ENCODE data around the gene CFAP65. TPM values are rescaled to one million over a fixed set of nuclear protein-coding genes. Genes with fewer than 3 reads are reported as not detected.

CFAP65 gene
- total and polyA plus RNA-seq, 4 donors: 0.79 to 9.0 (median 5.1) TPM

DNA sequence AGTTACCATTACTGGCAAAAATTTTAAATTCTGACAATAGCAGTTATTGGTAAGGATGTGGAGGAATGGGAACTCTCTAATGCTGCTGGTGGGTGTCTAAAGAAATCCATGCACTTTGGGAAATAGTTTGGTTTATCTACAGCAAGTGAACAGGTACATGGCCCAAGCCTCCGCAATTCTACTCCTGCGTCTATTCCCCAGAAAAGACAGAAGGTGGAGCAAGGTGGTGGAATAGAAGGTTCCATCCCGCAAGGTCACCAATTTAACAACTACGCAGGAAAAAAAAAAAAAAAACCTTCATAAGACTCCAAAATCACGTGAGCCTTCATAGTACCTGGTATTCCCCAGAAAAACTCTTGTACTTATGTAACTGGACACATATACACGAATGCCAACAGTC, 6.5 kb downstream of the CFAP65 start:
- WGBS (ENCODE audit: insufficient coverage): no CpG with 5 or more reads among the region's 6 CpGs
- no peak for DNase-seq (ENCODE audit: low read depth in 4 of 6, low spot score in 6 of 6)
- Histone ChIP-seq H3K36me3 (ENCODE audit: control insufficient read depth, insufficient read depth, low read length) (peaks cover 5% of the 10 kb centered on the region), H3K4me1 (ENCODE audit: control insufficient read depth, insufficient read depth, low read length) (no peaks in the 10 kb centered on the region), H3K4me3 (ENCODE audit: low read depth, low read length) (no peak overlapping the region), H3K27me3 (ENCODE audit: control insufficient read depth, insufficient read depth, low read length) (no peaks in the 10 kb centered on the region), H3K9me3 (ENCODE audit: control insufficient read depth, insufficient read depth, low read length) (no peaks in the 10 kb centered on the region), H3K27ac (ENCODE audit: low read depth, low read length) (no peak overlapping the region)

DNA sequence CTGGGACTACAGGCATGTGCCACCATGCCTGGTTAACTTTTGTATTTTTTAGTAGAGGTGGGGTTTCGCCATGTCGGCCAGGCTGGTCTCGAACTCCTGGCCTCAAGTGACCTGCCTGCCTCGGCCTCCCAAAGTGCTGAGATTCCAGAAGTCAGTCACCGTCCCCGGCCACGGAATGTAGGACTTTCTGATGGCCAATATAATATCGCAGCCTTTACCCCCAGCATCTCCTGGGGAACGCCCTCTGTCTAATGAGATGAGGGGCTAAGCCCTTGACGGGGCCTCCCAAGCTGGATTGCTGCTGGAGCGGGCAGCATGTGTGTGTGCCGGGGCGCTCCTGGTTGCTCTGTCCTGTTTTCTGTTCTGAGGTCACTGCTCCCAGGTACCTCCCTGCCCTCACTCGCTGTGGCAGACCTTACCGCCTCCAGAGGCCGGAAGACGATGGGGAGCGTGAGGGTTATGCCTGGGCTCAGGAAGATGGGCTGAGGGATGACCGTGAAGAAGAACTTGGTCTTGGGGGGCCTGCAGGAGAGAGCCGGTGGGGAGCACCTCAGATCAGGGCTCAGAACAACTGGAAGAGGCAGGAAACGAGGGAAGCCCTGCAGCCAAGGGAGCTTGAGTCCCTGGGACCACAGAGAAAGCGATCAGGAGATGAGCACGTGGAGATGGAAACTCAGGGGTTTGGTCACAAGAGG, 9.1 kb downstream of the CFAP65 start:
- H3K36me3 ChIP-seq (ENCODE audit: control insufficient read depth, insufficient read depth, low read length): peaks cover 10% of the 10 kb centered on the region
- H3K9me3 ChIP-seq (ENCODE audit: control insufficient read depth, insufficient read depth, low read length): no peaks in the 10 kb centered on the region
- no peak overlapping the region for H3K27ac ChIP-seq (ENCODE audit: low read depth, low read length)
- peaks cover under 1% of the 10 kb centered on the region for H3K4me1 ChIP-seq (ENCODE audit: control insufficient read depth, insufficient read depth, low read length)
- H3K27me3 ChIP-seq (ENCODE audit: control insufficient read depth, insufficient read depth, low read length): no peaks in the 10 kb centered on the region
- 85% methylated on average over 20 of the region's 23 CpGs for WGBS (ENCODE audit: insufficient coverage)
- no peak overlapping the region for H3K4me3 ChIP-seq (ENCODE audit: low read depth, low read length)
- no peak for DNase-seq (ENCODE audit: low read depth in 4 of 6, low spot score in 6 of 6)

GRCh38 chr2:219031005-219031738, 10.1 kb downstream of the CFAP65 start:
- Histone ChIP-seq H3K27ac (ENCODE audit: low read depth, low read length) (no peak overlapping the region), H3K9me3 (ENCODE audit: control insufficient read depth, insufficient read depth, low read length) (no peaks in the 10 kb centered on the region), H3K27me3 (ENCODE audit: control insufficient read depth, insufficient read depth, low read length) (no peaks in the 10 kb centered on the region), H3K36me3 (ENCODE audit: control insufficient read depth, insufficient read depth, low read length) (peaks cover 12% of the 10 kb centered on the region), H3K4me3 (ENCODE audit: low read depth, low read length) (no peak overlapping the region), H3K4me1 (ENCODE audit: control insufficient read depth, insufficient read depth, low read length) (peaks cover 7% of the 10 kb centered on the region)
- WGBS (ENCODE audit: insufficient coverage): 82% methylated on average over 18 of the region's 21 CpGs
- DNase-seq (ENCODE audit: low read depth in 4 of 6, low spot score in 6 of 6): no peak

DNA sequence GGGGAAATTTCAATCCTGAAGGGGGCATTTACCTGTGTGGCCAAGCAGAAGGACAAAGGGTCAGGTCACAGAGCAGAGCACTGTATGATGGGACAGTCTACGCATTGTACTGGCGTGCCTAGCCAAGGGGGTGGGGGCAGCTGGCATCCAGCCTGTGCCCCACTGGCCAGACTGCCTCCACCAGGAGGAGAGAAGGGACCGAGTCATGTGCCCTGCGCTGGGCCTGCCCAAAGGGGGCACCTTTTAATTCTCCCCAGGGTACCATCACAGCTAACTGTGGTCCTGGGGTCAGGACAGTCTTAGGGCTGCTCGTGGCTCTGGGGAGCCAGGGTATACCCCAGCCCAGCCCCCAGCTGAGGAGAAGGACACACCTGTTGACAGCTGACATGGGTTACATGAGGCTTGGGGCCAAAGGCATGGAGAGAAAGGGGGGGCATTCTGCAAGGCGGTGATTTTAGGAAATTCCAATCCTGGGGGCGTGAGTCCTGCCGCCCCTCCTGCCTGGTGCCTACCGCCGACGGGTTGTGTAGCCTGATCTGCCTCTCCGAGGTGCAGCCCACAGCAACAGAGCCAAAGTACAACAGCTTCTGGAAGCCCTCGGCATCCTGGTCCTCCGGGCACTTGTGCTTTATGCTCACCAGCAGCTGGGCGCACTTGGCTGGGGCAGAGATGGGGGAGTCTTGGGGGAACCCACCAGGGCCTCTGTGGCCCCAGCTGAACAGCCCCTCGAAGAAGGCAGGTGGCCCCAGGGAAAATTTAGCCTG, 11.0 kb downstream of the CFAP65 start:
- no peak for DNase-seq (ENCODE audit: low read depth in 4 of 6, low spot score in 6 of 6)
- 85% methylated on average over 15 of the region's 16 CpGs for WGBS (ENCODE audit: insufficient coverage)
- H3K27me3 ChIP-seq (ENCODE audit: control insufficient read depth, insufficient read depth, low read length): no peaks in the 10 kb centered on the region

GRCh38 chr2:219029829-219030165, 11.5 kb downstream of the CFAP65 start:
- Histone ChIP-seq H3K4me3 (ENCODE audit: low read depth, low read length) (no peak overlapping the region), H3K27ac (ENCODE audit: low read depth, low read length) (no peak overlapping the region), H3K36me3 (ENCODE audit: control insufficient read depth, insufficient read depth, low read length) (peaks cover 18% of the 10 kb centered on the region), H3K9me3 (ENCODE audit: control insufficient read depth, insufficient read depth, low read length) (no peaks in the 10 kb centered on the region), H3K4me1 (ENCODE audit: control insufficient read depth, insufficient read depth, low read length) (peaks cover 21% of the 10 kb centered on the region), H3K27me3 (ENCODE audit: control insufficient read depth, insufficient read depth, low read length) (no peaks in the 10 kb centered on the region)
- peak in 5 of 6 donors; percentile 49 to 91 (median 71) for DNase-seq (ENCODE audit: low read depth in 4 of 6, low spot score in 6 of 6)
- WGBS (ENCODE audit: insufficient coverage): 56% methylated on average over 8 of the region's 9 CpGs

More for the DNA sequence above, 11.0 kb downstream of the CFAP65 start:
- Histone ChIP-seq H3K27ac (ENCODE audit: low read depth, low read length) (no peak overlapping the region), H3K4me1 (ENCODE audit: control insufficient read depth, insufficient read depth, low read length) (peaks cover 16% of the 10 kb centered on the region), H3K36me3 (ENCODE audit: control insufficient read depth, insufficient read depth, low read length) (peaks cover 18% of the 10 kb centered on the region), H3K9me3 (ENCODE audit: control insufficient read depth, insufficient read depth, low read length) (no peaks in the 10 kb centered on the region), H3K4me3 (ENCODE audit: low read depth, low read length) (no peak overlapping the region)

- Histone ChIP-seq H3K27ac (ENCODE audit: low read depth, low read length) (no peak overlapping the region), H3K4me3 (ENCODE audit: low read depth, low read length) (no peak overlapping the region), H3K9me3 (ENCODE audit: control insufficient read depth, insufficient read depth, low read length) (no peaks in the 10 kb centered on the region), H3K4me1 (ENCODE audit: control insufficient read depth, insufficient read depth, low read length) (peaks cover 21% of the 10 kb centered on the region), H3K36me3 (ENCODE audit: control insufficient read depth, insufficient read depth, low read length) (peaks cover 18% of the 10 kb centered on the region), H3K27me3 (ENCODE audit: control insufficient read depth, insufficient read depth, low read length) (no peaks in the 10 kb centered on the region)
- 74% methylated on average over 12 of the region's 13 CpGs for WGBS (ENCODE audit: insufficient coverage)
- no peak for DNase-seq (ENCODE audit: low read depth in 4 of 6, low spot score in 6 of 6)
Observed at GRCh38 chr2:219028996-219029828, 12.1 kb downstream of the CFAP65 start.

DNA sequence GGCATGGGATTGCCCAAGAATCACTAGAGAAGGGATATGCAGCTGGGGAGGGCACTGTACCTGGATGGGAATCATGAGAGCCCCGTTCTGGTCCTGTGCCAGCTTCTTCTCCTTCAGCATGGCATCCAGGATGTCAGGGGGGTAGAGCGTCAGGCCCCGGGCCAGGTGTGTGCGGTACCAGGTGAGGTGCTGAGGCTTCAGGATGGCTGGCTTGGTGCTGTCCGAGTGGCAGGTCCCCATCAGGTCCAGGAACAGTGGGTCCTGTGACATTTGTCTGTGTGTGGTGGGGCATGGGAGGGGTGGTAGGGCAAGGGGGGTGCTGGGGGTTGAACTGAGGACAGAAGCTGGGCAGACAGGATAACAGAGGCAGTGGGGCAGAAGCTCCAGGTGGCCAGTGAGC, 13.2 kb downstream of the CFAP65 start:
- 86% methylated on average over 5 of the region's 5 CpGs for WGBS (ENCODE audit: insufficient coverage)
- Histone ChIP-seq H3K9me3 (ENCODE audit: control insufficient read depth, insufficient read depth, low read length) (no peaks in the 10 kb centered on the region), H3K27me3 (ENCODE audit: control insufficient read depth, insufficient read depth, low read length) (no peaks in the 10 kb centered on the region), H3K4me3 (ENCODE audit: low read depth, low read length) (no peak overlapping the region), H3K36me3 (ENCODE audit: control insufficient read depth, insufficient read depth, low read length) (peaks cover 18% of the 10 kb centered on the region), H3K27ac (ENCODE audit: low read depth, low read length) (no peak overlapping the region), H3K4me1 (ENCODE audit: control insufficient read depth, insufficient read depth, low read length) (peaks cover 21% of the 10 kb centered on the region)
- DNase-seq (ENCODE audit: low read depth in 4 of 6, low spot score in 6 of 6): no peak

DNA sequence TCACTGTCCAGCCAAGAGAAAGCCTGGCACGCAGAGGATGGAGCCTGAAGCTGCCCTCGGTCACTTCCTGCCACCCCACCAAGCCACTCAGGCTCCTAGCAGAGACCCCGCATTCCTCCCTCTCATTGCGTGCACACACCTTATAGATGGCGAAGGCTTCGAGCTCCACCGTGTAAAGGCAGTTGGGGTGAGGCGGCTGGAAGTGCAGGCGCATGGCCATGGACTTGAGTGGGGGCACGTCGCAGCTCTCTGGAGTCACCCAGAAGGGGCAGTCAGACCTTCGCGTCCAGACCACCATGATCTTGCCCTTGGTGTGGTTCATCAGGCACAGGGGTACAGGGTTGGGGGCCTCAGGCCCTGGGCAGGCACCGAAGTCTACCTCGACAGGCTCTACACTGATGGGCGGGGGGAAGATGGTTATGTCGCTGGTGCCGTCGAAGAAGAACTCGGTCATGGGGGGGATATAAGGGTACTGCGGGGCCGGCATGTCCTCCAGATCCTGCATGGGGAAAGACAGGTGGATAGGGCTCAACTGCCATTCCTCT, 13.7 kb downstream of the CFAP65 start:
- DNase-seq (ENCODE audit: low read depth in 4 of 6, low spot score in 6 of 6): no peak
- H3K27me3 ChIP-seq (ENCODE audit: control insufficient read depth, insufficient read depth, low read length): no peaks in the 10 kb centered on the region
- H3K4me1 ChIP-seq (ENCODE audit: control insufficient read depth, insufficient read depth, low read length): peaks cover 21% of the 10 kb centered on the region
- no peak overlapping the region for H3K27ac ChIP-seq (ENCODE audit: low read depth, low read length)
- H3K36me3 ChIP-seq (ENCODE audit: control insufficient read depth, insufficient read depth, low read length): peaks cover 18% of the 10 kb centered on the region
- WGBS (ENCODE audit: insufficient coverage): 88% methylated on average over 22 of the region's 22 CpGs
- no peak overlapping the region for H3K4me3 ChIP-seq (ENCODE audit: low read depth, low read length)
- no peaks in the 10 kb centered on the region for H3K9me3 ChIP-seq (ENCODE audit: control insufficient read depth, insufficient read depth, low read length)

DNA sequence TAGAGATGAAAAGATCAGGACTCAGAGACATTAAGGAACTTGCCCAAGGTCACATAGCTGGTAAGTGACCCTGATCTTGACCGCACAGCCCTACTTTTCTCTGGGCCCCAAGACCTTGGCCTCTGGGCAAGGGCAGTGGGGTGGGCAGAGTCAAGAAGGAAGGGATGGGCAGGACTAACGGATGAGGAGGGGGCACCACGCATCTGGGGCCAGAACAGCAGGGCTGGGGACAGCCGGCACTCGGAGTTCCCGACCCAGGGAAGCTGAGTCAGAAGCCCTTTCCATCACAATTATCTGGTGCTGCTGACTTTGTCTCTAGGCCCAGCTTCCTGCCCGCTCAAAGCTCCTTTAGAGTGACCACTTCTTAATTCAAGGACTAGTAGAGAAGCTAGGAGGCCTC, 14.4 kb downstream of the CFAP65 start:
- Histone ChIP-seq H3K36me3 (ENCODE audit: control insufficient read depth, insufficient read depth, low read length) (peaks cover 20% of the 10 kb centered on the region), H3K27ac (ENCODE audit: low read depth, low read length) (no peak overlapping the region), H3K27me3 (ENCODE audit: control insufficient read depth, insufficient read depth, low read length) (no peaks in the 10 kb centered on the region), H3K4me3 (ENCODE audit: low read depth, low read length) (no peak overlapping the region), H3K9me3 (ENCODE audit: control insufficient read depth, insufficient read depth, low read length) (no peaks in the 10 kb centered on the region), H3K4me1 (ENCODE audit: control insufficient read depth, insufficient read depth, low read length) (peaks cover 21% of the 10 kb centered on the region)
- whole genome bisulfite sequencing (ENCODE audit: insufficient coverage): 77% methylated on average over 4 of the region's 7 CpGs
- DNase-seq (ENCODE audit: low read depth in 4 of 6, low spot score in 6 of 6): no peak

Data from spinal cord (tissue), 10 donors.